NCI-H2029 (cell line): ENCODE measurements around the gene GJA3.

ENCODE experiments used
- DNase-seq: peaks from one replicate; lab custom pipeline; 2025; lab: John Stamatoyannopoulos, UW

Gene GJA3

GRCh38 chr13:20150561-20150960 lies 10.3 kb downstream of the GJA3 start:
- no peak for DNase-seq

- no peak for DNase-seq
Measured at GRCh38 chr13:20149762-20150161, 11.1 kb downstream of the GJA3 start.

- no peak for DNase-seq
Measured at GRCh38 chr13:20148501-20149183, 12.2 kb downstream of the GJA3 start.

- DNase-seq = no peak
Measured at GRCh38 chr13:20146381-20146780, 14.5 kb downstream of the GJA3 start.

- DNase-seq = no peak
Measured at GRCh38 chr13:20145521-20145920, 15.3 kb downstream of the GJA3 start.

- DNase-seq = no peak
Measured at GRCh38 chr13:20144141-20144850, 16.6 kb downstream of the GJA3 start.

GRCh38 chr13:20142927-20143480 lies 17.8 kb downstream of the GJA3 start:
- DNase-seq = no peak

- DNase-seq = no peak
Measured at GRCh38 chr13:20142023-20142926, 18.6 kb downstream of the GJA3 start.

GRCh38 chr13:20141238-20142022 lies 19.4 kb downstream of the GJA3 start:
- DNase-seq = no peak

GRCh38 chr13:20140487-20140886 lies 20.4 kb downstream of the GJA3 start:
- no peak for DNase-seq

- DNase-seq = no peak
Measured at GRCh38 chr13:20137875-20138274, 23.0 kb downstream of the GJA3 start.

- DNase-seq = no peak
Measured at GRCh38 chr13:20136781-20137703, 23.8 kb downstream of the GJA3 start.

GRCh38 chr13:20134732-20135131 lies 26.1 kb downstream of the GJA3 start:
- no peak for DNase-seq

GRCh38 chr13:20132052-20132634 lies 28.7 kb downstream of the GJA3 start:
- no peak for DNase-seq

- DNase-seq = no peak
Measured at GRCh38 chr13:20131057-20131832, 29.6 kb downstream of the GJA3 start.

GRCh38 chr13:20130652-20131051 lies 30.2 kb downstream of the GJA3 start:
- DNase-seq = no peak

GRCh38 chr13:20130012-20130411 lies 30.8 kb downstream of the GJA3 start:
- DNase-seq = no peak

GRCh38 chr13:20129076-20129475 lies 31.8 kb downstream of the GJA3 start:
- DNase-seq = no peak

GRCh38 chr13:20128459-20128931 lies 32.4 kb downstream of the GJA3 start:
- no peak for DNase-seq
